Glomerular visceral epithelial cell (primary cell): ENCODE results near the gene METTL15.
"Not testable (repeated sequence)": the region's sequence is repeated elsewhere in the genome, so short reads cannot be mapped to it uniquely, and the experiment has no call there.

ENCODE experiments used
- DNase-seq: peaks from one replicate; pipeline ENCODE4 v3.0.0-alpha.2; 2016; ENCODE audit errors: extremely low spot score

Gene METTL15, protein sequence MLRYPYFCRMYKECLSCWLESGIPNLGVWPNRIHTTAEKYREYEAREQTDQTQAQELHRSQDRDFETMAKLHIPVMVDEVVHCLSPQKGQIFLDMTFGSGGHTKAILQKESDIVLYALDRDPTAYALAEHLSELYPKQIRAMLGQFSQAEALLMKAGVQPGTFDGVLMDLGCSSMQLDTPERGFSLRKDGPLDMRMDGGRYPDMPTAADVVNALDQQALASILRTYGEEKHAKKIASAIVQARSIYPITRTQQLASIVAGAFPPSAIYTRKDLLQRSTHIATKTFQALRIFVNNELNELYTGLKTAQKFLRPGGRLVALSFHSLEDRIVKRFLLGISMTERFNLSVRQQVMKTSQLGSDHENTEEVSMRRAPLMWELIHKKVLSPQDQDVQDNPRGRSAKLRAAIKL

DNA sequence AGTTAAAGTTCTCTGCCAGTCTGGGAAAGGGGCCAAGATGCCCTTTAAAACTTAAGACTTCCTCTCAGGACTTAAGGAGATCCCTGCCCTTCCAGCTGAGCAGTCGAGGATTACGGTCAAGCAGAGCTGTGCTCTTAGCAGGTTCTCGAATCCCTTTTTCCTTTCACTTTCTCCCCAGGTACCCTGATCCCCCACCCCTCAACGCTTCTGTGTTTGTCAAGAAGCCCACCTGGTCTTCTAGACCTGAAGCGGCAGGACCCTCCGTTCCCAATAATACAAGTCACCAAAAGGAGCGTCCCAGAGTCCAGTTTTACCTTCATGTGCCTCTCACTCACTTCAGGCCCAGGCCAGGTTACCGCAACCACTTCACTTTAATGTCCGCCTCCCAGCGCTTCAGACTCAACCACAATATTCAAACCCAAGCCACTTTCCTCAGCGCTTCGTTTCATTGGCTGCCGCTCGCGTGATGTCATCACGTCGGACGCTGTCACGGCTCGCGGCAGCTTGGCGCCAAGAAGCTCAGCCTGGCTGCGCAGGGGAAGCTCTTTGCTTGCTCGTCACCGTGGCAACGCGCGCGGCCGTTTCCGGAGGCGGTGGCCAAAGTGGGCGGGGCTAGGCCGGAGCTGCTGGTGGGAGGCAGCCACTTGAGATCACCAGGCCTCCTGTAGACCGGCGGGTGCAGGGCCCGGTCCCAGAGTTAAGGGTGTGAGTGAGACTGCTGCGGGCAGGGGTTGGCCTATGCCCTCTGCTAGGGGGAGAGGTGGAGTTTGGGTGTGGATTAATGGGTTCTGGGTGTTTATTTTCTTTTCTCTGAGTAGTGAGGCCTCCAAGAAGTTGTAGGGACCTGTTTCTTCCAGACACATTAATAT is at the start of gene METTL15, which contains the start of gene KIF18A:
Gene METTL15 (plus strand): TSS at position 639 of the 869 bp plus-strand sequence. CDS start 4,947 bp downstream, outside the sequence.
Gene KIF18A (minus strand): TSS at position 407 of the 869 bp plus-strand sequence. CDS start 10,209 bp downstream, outside the sequence.
- peak; percentile 99 for DNase-seq

DNA sequence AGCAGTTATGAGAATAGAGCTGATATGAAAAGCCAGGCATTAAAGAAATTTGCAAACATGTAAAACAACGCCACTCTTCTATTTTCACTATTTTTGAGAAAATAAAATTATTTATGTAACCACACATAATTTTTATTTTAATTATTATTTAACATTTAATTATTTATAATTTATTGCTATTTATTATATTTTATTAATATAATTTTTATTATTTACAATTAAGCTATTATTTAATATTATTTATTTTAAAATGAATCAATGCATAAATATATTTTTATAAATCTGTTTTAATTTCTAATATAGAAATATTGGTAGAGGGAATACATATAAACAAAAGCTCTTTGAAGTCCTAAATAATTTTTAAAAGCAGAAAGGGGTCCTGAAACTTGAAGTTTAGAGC is 36.9 kb upstream of the METTL15 start:
- DNase-seq = no peak

GRCh38 chr11:28072321-28072720 is 35.9 kb upstream of the METTL15 start:
- no peak for DNase-seq

- no peak for DNase-seq
Measured at GRCh38 chr11:28077521-28077920, 30.7 kb upstream of the METTL15 start.

GRCh38 chr11:28083118-28083517 is 25.1 kb upstream of the METTL15 start:
- no peak for DNase-seq

GRCh38 chr11:28086569-28086968 is 21.6 kb upstream of the METTL15 start:
- no peak for DNase-seq

- DNase-seq = not testable (repeated sequence)
Measured at GRCh38 chr11:28087192-28087591, 21.0 kb upstream of the METTL15 start.

- DNase-seq = not testable (repeated sequence)
Measured at GRCh38 chr11:28087693-28088092, 20.5 kb upstream of the METTL15 start.

DNA sequence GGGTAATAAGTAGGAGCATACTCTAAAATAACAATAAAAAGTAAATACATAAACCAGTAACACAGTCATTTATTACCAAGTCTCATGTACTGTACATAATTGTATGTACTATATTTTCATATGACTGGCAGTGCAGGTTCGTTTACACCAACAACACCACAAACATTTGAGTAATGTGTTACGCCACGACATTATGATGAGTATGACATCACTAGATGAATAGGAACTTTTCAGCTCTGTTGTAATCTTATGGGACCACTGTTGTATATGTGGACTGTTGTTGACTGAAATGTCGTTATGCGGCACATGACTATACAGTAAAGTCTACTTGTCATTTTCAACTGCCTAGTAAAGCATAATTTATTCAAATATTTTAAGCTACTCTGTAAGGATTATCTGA is 18.8 kb upstream of the METTL15 start:
- DNase-seq = no peak

GRCh38 chr11:28090052-28090749 is 18.0 kb upstream of the METTL15 start:
- DNase-seq = no peak

GRCh38 chr11:28092786-28093185 is 15.4 kb upstream of the METTL15 start:
- no peak for DNase-seq

DNA sequence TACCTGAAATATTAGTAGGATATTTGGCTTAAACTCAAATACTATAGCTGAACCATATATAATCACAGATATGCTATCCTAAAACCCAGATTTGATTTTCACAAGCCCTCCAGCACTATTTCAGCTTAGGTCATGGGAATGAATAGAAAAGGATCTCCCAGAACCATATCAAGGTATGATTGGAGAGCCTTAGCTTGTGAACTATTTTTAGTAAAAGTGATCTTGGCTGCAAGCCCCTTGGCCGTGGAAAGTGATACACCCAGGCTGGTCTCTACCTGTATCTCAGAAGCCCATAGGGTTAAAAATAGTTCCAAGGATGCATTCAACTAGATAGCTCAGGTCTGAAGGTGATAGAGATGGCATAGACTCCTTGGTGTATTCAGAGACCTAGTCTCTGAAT is 9.9 kb upstream of the METTL15 start:
- no peak for DNase-seq

- DNase-seq = no peak
Measured at GRCh38 chr11:28099715-28100114, 8.5 kb upstream of the METTL15 start.

GRCh38 chr11:28100665-28101064 is 7.5 kb upstream of the METTL15 start:
- DNase-seq = no peak

GRCh38 chr11:28102300-28102699 is 5.9 kb upstream of the METTL15 start:
- DNase-seq = peak; percentile 28

DNA sequence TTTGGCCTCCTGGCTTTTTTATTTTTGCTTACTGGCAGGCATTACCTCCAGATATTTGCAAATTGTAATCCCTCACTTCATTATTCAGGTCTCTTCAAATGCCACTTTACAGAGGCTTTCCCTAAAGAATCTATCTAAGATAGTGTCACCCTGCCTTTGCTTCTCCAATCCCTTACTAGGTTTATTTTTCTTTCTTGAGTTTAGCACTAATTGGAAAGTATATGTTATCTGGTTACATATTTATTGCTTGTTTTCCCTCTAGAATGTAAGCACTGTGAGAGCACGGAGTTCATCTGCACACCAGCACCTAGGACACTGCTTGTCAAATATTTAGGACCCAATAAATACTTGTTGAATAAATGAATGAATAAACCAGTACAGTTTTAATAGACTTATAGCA is 3.8 kb upstream of the METTL15 start:
- no peak for DNase-seq

DNA sequence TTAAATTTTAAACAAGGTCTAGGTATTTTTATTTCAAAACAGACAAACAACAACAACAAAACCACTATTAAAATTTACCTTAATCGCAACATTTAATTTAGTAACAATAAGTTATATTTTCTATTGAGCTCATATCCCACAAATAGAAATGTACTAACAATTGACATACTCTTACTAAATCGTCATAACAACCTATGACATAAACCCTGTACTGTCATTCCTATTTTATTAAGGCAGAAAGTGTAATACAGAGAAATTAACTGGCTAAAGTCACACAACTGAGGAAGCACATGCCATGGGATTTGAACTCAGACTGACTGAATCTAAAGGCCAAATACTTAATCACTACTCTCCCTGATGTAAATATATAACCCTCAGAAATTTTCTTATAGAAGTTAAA is 3.2 kb upstream of the METTL15 start:
- DNase-seq = no peak

DNA sequence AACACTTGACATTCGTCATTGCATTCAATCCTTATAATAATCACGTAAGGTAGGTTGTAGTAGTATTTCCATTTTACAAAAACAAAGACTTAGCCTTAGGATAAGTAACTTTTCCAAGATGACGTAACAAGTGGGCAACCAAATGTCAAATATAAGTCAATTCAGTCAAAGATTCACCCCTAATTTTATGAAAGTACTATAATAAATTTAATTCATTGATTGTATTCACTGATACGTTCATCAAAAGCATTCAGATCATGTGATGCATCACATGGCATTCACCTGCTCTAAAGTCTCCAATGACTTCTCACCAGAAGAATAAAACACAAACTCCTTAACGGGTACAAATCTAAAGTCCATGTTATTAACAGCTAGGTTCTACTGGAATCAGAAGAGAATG is 2.3 kb upstream of the METTL15 start:
- no peak for DNase-seq

GRCh38 chr11:28106353-28107043 is 1.7 kb upstream of the METTL15 start:
- DNase-seq = no peak

GRCh38 chr11:28107191-28107749 is 918 bp upstream of the METTL15 start:
- no peak for DNase-seq

DNA sequence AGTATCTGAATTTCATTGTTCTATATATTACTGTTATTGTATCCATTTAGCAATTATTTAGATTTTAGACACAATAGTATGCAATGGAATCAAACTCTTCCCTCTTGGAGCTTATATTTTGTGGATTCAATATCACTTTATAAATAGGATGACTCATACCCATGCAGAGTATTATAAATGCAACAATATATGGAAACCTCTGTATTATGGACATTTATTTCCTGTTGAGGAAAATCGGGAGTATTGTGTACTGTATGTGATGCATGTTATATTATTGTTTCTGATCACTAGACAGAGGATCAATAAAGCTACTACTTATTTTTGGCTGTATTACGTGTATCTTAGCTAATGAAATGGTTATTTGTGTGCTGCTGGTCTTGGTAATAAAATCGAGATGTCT is 770 bp downstream of the METTL15 start:
- DNase-seq = no peak
